Astrocyte (in vitro differentiated cells and primary cell): ENCODE data around the gene OXNAD1. TPM values are rescaled to one million over a fixed set of nuclear protein-coding genes. Genes with fewer than 3 reads are reported as not detected.

Experiments used
- DNase-seq: peaks from one replicate; pipeline ENCODE4 v3.0.0-alpha.2; 2010; ENCODE audit warnings: low read depth
- FAIRE-seq: peaks from 2 replicates; lab custom pipeline; 2011; peaks lifted over from hg19 to GRCh38; lab: Jason Lieb, UNC
- H2AFZ ChIP-seq: 2 replicates; pipeline ENCODE4 v1.6.0; 2012; ENCODE audit warnings: low read depth, low read length, inconsistent platforms
- H3K27ac ChIP-seq: 2 replicates; pipeline ENCODE4 v1.5.1; 2011; ENCODE audit warnings: low read depth, low read length, inconsistent platforms
- H3K27me3 ChIP-seq: 2 replicates; pipeline ENCODE4 v1.6.0; 2011; ENCODE audit warnings: low read length, inconsistent platforms; ENCODE audit not compliant: insufficient read depth
- H3K36me3 ChIP-seq: 2 replicates; pipeline ENCODE4 v1.5.1; 2011; ENCODE audit warnings: low read length, inconsistent platforms; ENCODE audit not compliant: insufficient read depth
- H3K4me1 ChIP-seq: 2 replicates; pipeline ENCODE4 v1.5.1; 2011; ENCODE audit warnings: low read length, inconsistent platforms; ENCODE audit not compliant: insufficient read depth
- H3K4me2 ChIP-seq: 2 replicates; pipeline ENCODE4 v1.6.0; 2012; ENCODE audit warnings: low read length, inconsistent platforms
- H3K4me3 ChIP-seq: 2 replicates; pipeline ENCODE4 v1.5.1; 2011; ENCODE audit warnings: low read depth, mild to moderate bottlenecking, low read length, inconsistent platforms; ENCODE audit not compliant: insufficient read depth
- H3K79me2 ChIP-seq: 2 replicates; pipeline ENCODE4 v1.6.0; 2012; ENCODE audit warnings: mild to moderate bottlenecking, low read length, inconsistent platforms; ENCODE audit not compliant: insufficient read depth
- H3K9ac ChIP-seq: 2 replicates; pipeline ENCODE4 v1.6.0; 2012; ENCODE audit warnings: mild to moderate bottlenecking, low read length, inconsistent platforms
- H3K9me3 ChIP-seq: 2 replicates; pipeline ENCODE4 v1.5.1; 2012; ENCODE audit warnings: low read depth, mild to moderate bottlenecking, low read length, inconsistent platforms; ENCODE audit not compliant: insufficient read depth
- H4K20me1 ChIP-seq: 2 replicates; pipeline ENCODE4 v1.6.0; 2012; ENCODE audit warnings: low read length, inconsistent platforms; ENCODE audit not compliant: insufficient read depth
- H3K27ac Mint-ChIP-seq: one replicate; pipeline ENCODE4 v1.8.0; 2021; ENCODE audit warnings: mild to moderate bottlenecking, mixed read lengths; ENCODE audit not compliant: unreplicated experiment
- H3K27me3 Mint-ChIP-seq: one replicate; pipeline ENCODE4 v1.8.0; 2021; ENCODE audit warnings: low read depth, mixed read lengths; ENCODE audit not compliant: unreplicated experiment
- H3K36me3 Mint-ChIP-seq: one replicate; pipeline ENCODE4 v1.8.0; 2021; ENCODE audit warnings: low read depth, mixed read lengths; ENCODE audit not compliant: unreplicated experiment
- H3K4me1 Mint-ChIP-seq: one replicate; pipeline ENCODE4 v1.8.0; 2021; ENCODE audit warnings: low read depth, mixed read lengths; ENCODE audit not compliant: unreplicated experiment
- H3K4me3 Mint-ChIP-seq: one replicate; pipeline ENCODE4 v1.8.0; 2021; ENCODE audit warnings: mild to moderate bottlenecking, moderate library complexity, mixed read lengths; ENCODE audit not compliant: unreplicated experiment
- H3K9me3 Mint-ChIP-seq: one replicate; pipeline ENCODE4 v1.8.0; 2021; ENCODE audit warnings: mild to moderate bottlenecking, mixed read lengths; ENCODE audit not compliant: unreplicated experiment
- CTCF ChIP-seq: IDR thresholded peaks from 2 replicates; pipeline ENCODE4 v1.5.1; 2011; ENCODE audit warnings: low read depth, mild to moderate bottlenecking, inconsistent platforms, low read length, moderate library complexity; ENCODE audit not compliant: insufficient read depth
- EZH2 ChIP-seq: IDR thresholded peaks from 2 replicates; pipeline ENCODE4 v1.6.1; 2012; ENCODE audit warnings: mild to moderate bottlenecking, low read length, inconsistent platforms; ENCODE audit not compliant: insufficient read depth
- total RNA-seq: library from RNA; stranded (reverse); gene quantifications from 2 replicates; pipeline ENCODE4 v1.2.1, GENCODE V29; 2021

Gene OXNAD1
- total RNA-seq, 1 donor from 2014 or later: 10.5 TPM

- no peaks in the 10 kb centered on the region for H3K27me3 ChIP-seq
- no peak for DNase-seq
- no peaks in the 10 kb centered on the region for H3K4me1 ChIP-seq
- H3K36me3 Mint-ChIP-seq: no peaks in the 10 kb centered on the region
- no peak overlapping the region for H3K9ac ChIP-seq
- H3K9me3 ChIP-seq: no peaks in the 10 kb centered on the region
- H3K4me3 Mint-ChIP-seq: no peak overlapping the region
- H3K4me2 ChIP-seq: no peak overlapping the region
- no peak overlapping the region for H3K27ac ChIP-seq
- no peak for TF ChIP-seq EZH2
- no peak for TF ChIP-seq CTCF
- no peaks in the 10 kb centered on the region for H3K36me3 ChIP-seq
- peaks cover 3% of the 10 kb centered on the region for H3K27me3 Mint-ChIP-seq
- no peaks in the 10 kb centered on the region for H4K20me1 ChIP-seq
- H3K9me3 Mint-ChIP-seq: peaks cover 7% of the 10 kb centered on the region
- peaks cover 2% of the 10 kb centered on the region for H3K4me1 Mint-ChIP-seq
- no peak overlapping the region for H2AFZ ChIP-seq
- no peak for FAIRE-seq
- no peaks in the 10 kb centered on the region for H3K79me2 ChIP-seq
- no peak overlapping the region for H3K4me3 ChIP-seq
- H3K27ac Mint-ChIP-seq: no peak overlapping the region
Observed at GRCh38 chr3:16224325-16224724, 40.7 kb upstream of the OXNAD1 start.

GRCh38 chr3:16227566-16227965 is 37.4 kb upstream of the OXNAD1 start:
- DNase-seq (no peak), FAIRE-seq (no peak)
- peaks cover 2% of the 10 kb centered on the region for H3K4me1 Mint-ChIP-seq
- Histone ChIP-seq H3K79me2 (no peaks in the 10 kb centered on the region), H3K27ac (no peak overlapping the region), H2AFZ (no peak overlapping the region), H3K4me1 (no peaks in the 10 kb centered on the region), H3K4me3 (no peak overlapping the region), H3K9me3 (no peaks in the 10 kb centered on the region), H4K20me1 (no peaks in the 10 kb centered on the region), H3K4me2 (no peak overlapping the region), H3K36me3 (no peaks in the 10 kb centered on the region), H3K9ac (no peak overlapping the region), H3K27me3 (no peaks in the 10 kb centered on the region)
- H3K36me3 Mint-ChIP-seq: peaks cover 2% of the 10 kb centered on the region
- H3K27ac Mint-ChIP-seq: no peak overlapping the region
- peaks cover 3% of the 10 kb centered on the region for H3K27me3 Mint-ChIP-seq
- no peak overlapping the region for H3K4me3 Mint-ChIP-seq
- H3K9me3 Mint-ChIP-seq: no peaks in the 10 kb centered on the region
- TF ChIP-seq CTCF (no peak), EZH2 (no peak)

- FAIRE-seq: no peak
- H3K4me1 Mint-ChIP-seq: peaks cover 2% of the 10 kb centered on the region
- no peak overlapping the region for H3K4me2 ChIP-seq
- H3K27ac Mint-ChIP-seq: no peak overlapping the region
- no peak overlapping the region for H3K27ac ChIP-seq
- no peak overlapping the region for H3K9ac ChIP-seq
- H3K4me3 Mint-ChIP-seq: no peak overlapping the region
- no peaks in the 10 kb centered on the region for H3K27me3 ChIP-seq
- H3K36me3 ChIP-seq: no peaks in the 10 kb centered on the region
- peaks cover 3% of the 10 kb centered on the region for H3K27me3 Mint-ChIP-seq
- no peak overlapping the region for H3K4me3 ChIP-seq
- no peak for DNase-seq
- no peak overlapping the region for H2AFZ ChIP-seq
- peaks cover 2% of the 10 kb centered on the region for H3K36me3 Mint-ChIP-seq
- no peaks in the 10 kb centered on the region for H4K20me1 ChIP-seq
- no peaks in the 10 kb centered on the region for H3K4me1 ChIP-seq
- no peak for TF ChIP-seq EZH2
- no peak for TF ChIP-seq CTCF
- no peaks in the 10 kb centered on the region for H3K9me3 Mint-ChIP-seq
- H3K79me2 ChIP-seq: no peaks in the 10 kb centered on the region
- H3K9me3 ChIP-seq: no peaks in the 10 kb centered on the region
Observed at GRCh38 chr3:16229681-16230080, 35.3 kb upstream of the OXNAD1 start.
